NCI-H2196 treated with DMSO at 0.1 percent for 48 hours (cell line): Measurements from ENCODE around the gene RALGAPA1.

Experiments used
- DNase-seq: peaks from one replicate; lab custom pipeline; 2025; ENCODE audit not compliant: unreplicated experiment; lab: John Stamatoyannopoulos, UW

Gene RALGAPA1

DNA sequence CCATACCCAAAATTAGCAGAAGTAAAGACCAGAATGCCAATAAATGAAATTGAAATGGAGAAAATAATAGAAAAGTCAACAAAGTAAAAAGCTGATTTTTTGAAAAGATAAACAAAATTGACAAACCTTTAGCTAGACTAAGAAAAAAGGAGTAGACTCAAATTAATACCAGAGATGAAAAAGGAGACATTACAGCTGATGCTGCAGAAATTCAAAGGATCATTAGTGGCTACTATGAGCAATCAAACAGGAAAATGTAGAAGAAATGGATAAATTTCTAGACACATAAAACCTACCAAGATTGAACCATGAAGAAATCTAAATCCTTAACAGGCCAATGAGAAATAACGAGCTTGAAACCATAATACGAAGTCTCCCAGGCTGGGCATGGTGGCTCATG lies 309.9 kb downstream of the RALGAPA1 start:
- DNase-seq: no peak

DNA sequence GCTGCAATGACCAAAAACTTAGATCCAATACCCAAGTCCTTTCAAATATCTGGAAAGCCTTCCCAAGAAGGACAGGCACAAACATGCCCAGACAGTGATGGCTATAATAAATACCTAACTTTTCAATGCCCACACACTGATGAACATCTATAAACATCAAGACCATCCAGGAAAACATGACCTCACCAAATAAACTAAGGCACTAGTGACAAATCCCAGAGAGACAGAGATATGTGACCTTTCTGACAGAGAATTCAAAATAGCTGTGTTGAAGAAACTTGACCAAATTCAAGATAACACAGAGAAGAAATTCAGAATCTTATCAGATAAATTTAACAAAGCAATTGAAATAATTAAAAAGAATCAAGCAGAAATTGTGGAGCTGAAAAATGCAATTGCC lies 313.8 kb downstream of the RALGAPA1 start:
- no peak for DNase-seq

DNA sequence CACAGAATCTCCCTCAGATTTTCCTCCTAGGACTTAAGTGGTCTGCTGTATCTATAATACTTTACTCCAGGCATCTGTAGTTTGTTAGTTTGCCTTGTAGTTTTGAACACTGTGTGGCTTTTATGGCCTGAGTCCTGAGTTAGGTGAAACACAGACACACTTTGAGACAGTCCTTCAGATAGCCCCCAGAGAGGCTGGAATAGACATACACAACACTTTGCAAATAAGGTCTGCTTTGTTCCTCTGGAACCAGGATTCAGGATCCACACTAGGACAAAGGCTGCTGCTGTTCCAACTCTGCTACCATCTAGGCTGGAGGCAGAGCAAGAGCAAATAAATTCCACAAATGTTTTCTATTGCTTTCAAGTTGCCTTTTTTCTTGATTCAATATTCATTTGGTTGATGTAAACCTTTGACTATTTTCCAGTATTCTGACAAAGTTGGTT lies 316.5 kb downstream of the RALGAPA1 start:
- no peak for DNase-seq
